ENCODE measurements around the gene ADGRF3. TPM values are rescaled to one million over a fixed set of nuclear protein-coding genes. Genes with fewer than 3 reads are reported as not detected.

Gene ADGRF3
- polyA plus RNA-seq, 1 of the 3 experiments (the other 2 are of a cell fraction) = 0.31 TPM

- 0 out of 2 replicates have a peak, but pooled peaks cover 6% of the 10 kb centered on the region for H3K27me3 ChIP-seq (ENCODE audit: insufficient read depth)
- WGBS (ENCODE audit: low lambda C conversion rate) = 38% methylated on average over 4 of the region's 4 CpGs
- H3K9ac ChIP-seq = no peak overlapping the region
- no peak overlapping the region for H3K27ac ChIP-seq (ENCODE audit: low read depth in 2 of 2, low read length in 1 of 2)
- no peaks in the 10 kb centered on the region for H3K4me1 ChIP-seq (ENCODE audit: control insufficient read depth in 1 of 2, insufficient read depth in 2 of 2, low read depth in 1 of 2, low read length in 1 of 2)
- no peaks in the 10 kb centered on the region for H3K9me3 ChIP-seq
- no peak for TF ChIP-seq EP300 (IDR thresholded peaks at IDR 0.05; ENCODE audit: borderline replicate concordance in 1 of 2, low read depth in 1 of 2, low read length in 1 of 2)
- no peak for TF ChIP-seq NRF1 (IDR thresholded peaks at IDR 0.05; ENCODE audit: low read depth, low read length)
- no peak for TF ChIP-seq RFX5 (IDR thresholded peaks at IDR 0.05; ENCODE audit: low read length)
- no peak for TF ChIP-seq GABPA (IDR thresholded peaks at IDR 0.05; ENCODE audit: low read depth)
- TF ChIP-seq CTCF (IDR thresholded peaks at IDR 0.05) = no peak
- TF ChIP-seq RCOR1 (IDR thresholded peaks at IDR 0.05; ENCODE audit: low read length) = no peak
- no peak for TF ChIP-seq CHD2 (IDR thresholded peaks at IDR 0.05; ENCODE audit: low read length, partially characterized antibody)
- TF ChIP-seq FOXJ3 (CRISPR knock-in tag; IDR thresholded peaks at IDR 0.05) = no peak
- TF ChIP-seq REST (IDR thresholded peaks at IDR 0.05; ENCODE audit: low read depth, low read length) = no peak
- no peak for TF ChIP-seq FOXM1 (IDR thresholded peaks at IDR 0.05; ENCODE audit: low read depth)
- TF ChIP-seq IRF3 (IDR thresholded peaks at IDR 0.05; ENCODE audit: low read depth, low read length) = no peak
- no peak for TF ChIP-seq MEF2A (IDR thresholded peaks at IDR 0.05; ENCODE audit: borderline replicate concordance, low read depth)
- no peak for TF ChIP-seq RAD21 (IDR thresholded peaks at IDR 0.05; ENCODE audit: low read length)
- no peak for TF ChIP-seq USF1 (IDR thresholded peaks at IDR 0.05; ENCODE audit: borderline replicate concordance, low read depth)
- no peak for TF ChIP-seq TEAD4 (IDR thresholded peaks at IDR 0.05; ENCODE audit: borderline replicate concordance, insufficient read depth)
- TF ChIP-seq PBX3 (IDR thresholded peaks at IDR 0.05) = no peak
- no peak for TF ChIP-seq ELF1 (IDR thresholded peaks at IDR 0.05)
- TF ChIP-seq MAX (IDR thresholded peaks at IDR 0.05; ENCODE audit: low read depth) = no peak
- no peak for TF ChIP-seq TCF12 (IDR thresholded peaks at IDR 0.05)
- H2AFZ ChIP-seq (ENCODE audit: low read depth) = no peak overlapping the region
- no peaks in the 10 kb centered on the region for H4K20me1 ChIP-seq (ENCODE audit: insufficient read depth)
- no peaks in the 10 kb centered on the region for H3K9me2 ChIP-seq
- CTCF ChIA-PET = interaction anchor here (1.0 to 1.6 kb wide), 3 partner anchors 8 to 90 kb away, joined by 3 read pairs; no protein-coding TSS in a partner anchor
- H3F3A ChIP-seq (replicated peaks; ENCODE audit: insufficient read depth) = peaks cover 6% of the 10 kb centered on the region
- DNase-seq = no peak
- POLR2A ChIA-PET = interaction anchor here (0.5 kb wide), 1 partner anchor 145 kb away, joined by 3 read pairs; no protein-coding TSS in a partner anchor
- no peaks in the 10 kb centered on the region for H3K36me3 ChIP-seq (replicated peaks in 1 of 2; ENCODE audit: control insufficient read depth in 1 of 2, insufficient read depth in 2 of 2, low read length in 1 of 2)
- H3K79me2 ChIP-seq (ENCODE audit: insufficient read depth) = no peaks in the 10 kb centered on the region
- no peak overlapping the region for H3K4me2 ChIP-seq
- no peak overlapping the region for H3K4me3 ChIP-seq (ENCODE audit: low read depth in 2 of 2, low read length in 1 of 2)
These were observed 20.7 kb downstream of the ADGRF3 start for GRCh38 chr2:26325851-26326250.

Data from SK-N-SH (cell line).